Neural progenitor cell (in vitro differentiated cells): ENCODE measurements around the gene PDGFC. TPM values are rescaled to one million over a fixed set of nuclear protein-coding genes. Genes with fewer than 3 reads are reported as not detected.

ENCODE experiments used
- DNase-seq: peaks from one replicate; pipeline ENCODE4 v3.0.0-alpha.2; 2016; ENCODE audit warnings: low spot score
- H2AFZ ChIP-seq: fragments of 200-600 bp; sonication (generic); replicated peaks from 2 replicates; pipeline ENCODE4 v1.6.1; 2016; ENCODE audit warnings: antibody characterized with exemption
- H3F3A ChIP-seq: fragments of 200-600 bp; sonication (generic); 2 replicates; pipeline ENCODE4 v1.6.1; 2016; ENCODE audit warnings: antibody characterized with exemption, low read depth
- H3K27ac ChIP-seq: fragments of 200-600 bp; sonication (generic); 2 replicates; pipeline ENCODE4 v1.5.1; 2016; ENCODE audit warnings: mild to moderate bottlenecking
- H3K27me3 ChIP-seq: fragments of 200-600 bp; sonication (generic); 2 replicates; pipeline ENCODE4 v1.6.1; 2016; ENCODE audit warnings: mild to moderate bottlenecking, moderate library complexity
- H3K36me3 ChIP-seq: fragments of 200-600 bp; sonication (generic); 2 replicates; pipeline ENCODE4 v1.5.1; 2016
- H3K4me1 ChIP-seq: fragments of 200-600 bp; sonication (generic); 2 replicates; pipeline ENCODE4 v1.6.1; 2016; ENCODE audit warnings: mixed run types
- H3K4me2 ChIP-seq: fragments of 200-600 bp; sonication (generic); 2 replicates; pipeline ENCODE4 v1.6.1; 2016
- H3K4me3 ChIP-seq: fragments of 200-600 bp; sonication (generic); 2 replicates; pipeline ENCODE4 v1.5.1; 2016
- H3K79me2 ChIP-seq: fragments of 200-600 bp; sonication (generic); 2 replicates; pipeline ENCODE4 v1.6.1; 2016; ENCODE audit warnings: low read depth
- H3K9ac ChIP-seq: fragments of 200-600 bp; sonication (generic); 2 replicates; pipeline ENCODE4 v1.6.1; 2016
- H3K9me3 ChIP-seq: fragments of 200-600 bp; sonication (generic); 2 replicates; pipeline ENCODE4 v1.5.1; 2016; ENCODE audit warnings: low read depth
- H4K20me1 ChIP-seq: fragments of 200-600 bp; sonication (generic); 2 replicates; pipeline ENCODE4 v1.6.1; 2016; ENCODE audit warnings: low read depth
- H3K27ac Mint-ChIP-seq: 3 replicates; pipeline ENCODE4 v1.8.0; 2021; ENCODE audit warnings: mixed read lengths
- H3K27me3 Mint-ChIP-seq: 2 replicates; pipeline ENCODE4 v1.8.0; 2022; ENCODE audit warnings: low read depth, mild to moderate bottlenecking, inconsistent platforms, moderate library complexity, mixed read lengths; ENCODE audit not compliant: insufficient read depth
- H3K36me3 Mint-ChIP-seq: 3 replicates; pipeline ENCODE4 v1.8.0; 2021; ENCODE audit warnings: mixed read lengths
- H3K4me1 Mint-ChIP-seq: 3 replicates; pipeline ENCODE4 v1.8.0; 2021; ENCODE audit warnings: mixed read lengths
- H3K4me3 Mint-ChIP-seq: 3 replicates; pipeline ENCODE4 v1.8.0; 2021; ENCODE audit warnings: mild to moderate bottlenecking, moderate library complexity, mixed read lengths
- H3K9me3 Mint-ChIP-seq: 3 replicates; pipeline ENCODE4 v1.8.0; 2020; ENCODE audit warnings: mixed read lengths
- EZH2 ChIP-seq: fragments of 200-600 bp; sonication (generic); IDR thresholded peaks from 2 replicates; pipeline ENCODE4 v1.6.1; 2017; ENCODE audit warnings: antibody characterized with exemption, mild to moderate bottlenecking, moderate library complexity
- EZH2phosphoT487 ChIP-seq: fragments of 200-600 bp; sonication (generic); IDR thresholded peaks from 2 replicates; pipeline ENCODE4 v1.6.1; 2017; ENCODE audit warnings: antibody characterized with exemption
- total RNA-seq: library from RNA; depleted of rRNA; stranded (reverse); fragments of >200 nt; gene quantifications from 2 replicates; pipeline ENCODE4 v1.2.3, GENCODE V29; 2015; ENCODE audit warnings: low replicate concordance
- TF ChIP-seq, protein P1 (sequence below): fragments of 200-600 bp; sonication (generic); IDR thresholded peaks from 2 replicates; pipeline ENCODE4 v1.5.1; 2017; ENCODE audit warnings: antibody characterized with exemption, mild to moderate bottlenecking

The PDGFC gene
- total RNA-seq, 1 donor from 2014 or later, result 4.7 TPM

- Histone ChIP-seq H3K27me3 (no peaks in the 10 kb centered on the region), H3K79me2 (no peaks in the 10 kb centered on the region), H3K36me3 (no peaks in the 10 kb centered on the region), H3K4me3 (no peak overlapping the region), H3K27ac (no peak overlapping the region), H3K9ac (no peak overlapping the region), H4K20me1 (no peaks in the 10 kb centered on the region), H3K9me3 (no peaks in the 10 kb centered on the region), H3F3A (no peaks in the 10 kb centered on the region), H3K4me1 (peaks cover 3% of the 10 kb centered on the region), H2AFZ (no peak overlapping the region), H3K4me2 (no peak overlapping the region)
- H3K4me3 Mint-ChIP-seq, result no peak overlapping the region
- H3K9me3 Mint-ChIP-seq, result peaks cover 2% of the 10 kb centered on the region
- H3K36me3 Mint-ChIP-seq, result peaks cover 16% of the 10 kb centered on the region
- H3K27ac Mint-ChIP-seq, result no peak overlapping the region
- DNase-seq, result no peak
- H3K4me1 Mint-ChIP-seq, result peaks cover 11% of the 10 kb centered on the region
- H3K27me3 Mint-ChIP-seq, result peaks cover 2% of the 10 kb centered on the region
- TF ChIP-seq EZH2phosphoT487 (no peak), EZH2 (no peak)
- TF ChIP-seq, protein P1, sequence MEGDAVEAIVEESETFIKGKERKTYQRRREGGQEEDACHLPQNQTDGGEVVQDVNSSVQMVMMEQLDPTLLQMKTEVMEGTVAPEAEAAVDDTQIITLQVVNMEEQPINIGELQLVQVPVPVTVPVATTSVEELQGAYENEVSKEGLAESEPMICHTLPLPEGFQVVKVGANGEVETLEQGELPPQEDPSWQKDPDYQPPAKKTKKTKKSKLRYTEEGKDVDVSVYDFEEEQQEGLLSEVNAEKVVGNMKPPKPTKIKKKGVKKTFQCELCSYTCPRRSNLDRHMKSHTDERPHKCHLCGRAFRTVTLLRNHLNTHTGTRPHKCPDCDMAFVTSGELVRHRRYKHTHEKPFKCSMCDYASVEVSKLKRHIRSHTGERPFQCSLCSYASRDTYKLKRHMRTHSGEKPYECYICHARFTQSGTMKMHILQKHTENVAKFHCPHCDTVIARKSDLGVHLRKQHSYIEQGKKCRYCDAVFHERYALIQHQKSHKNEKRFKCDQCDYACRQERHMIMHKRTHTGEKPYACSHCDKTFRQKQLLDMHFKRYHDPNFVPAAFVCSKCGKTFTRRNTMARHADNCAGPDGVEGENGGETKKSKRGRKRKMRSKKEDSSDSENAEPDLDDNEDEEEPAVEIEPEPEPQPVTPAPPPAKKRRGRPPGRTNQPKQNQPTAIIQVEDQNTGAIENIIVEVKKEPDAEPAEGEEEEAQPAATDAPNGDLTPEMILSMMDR, result no peak
Observed at GRCh38 chr4:156954587-156954986, 17.0 kb downstream of the PDGFC start.

GRCh38 chr4:156953951-156954350 lies 17.6 kb downstream of the PDGFC start:
- Mint-ChIP-seq H3K36me3 (peaks cover 16% of the 10 kb centered on the region), H3K27ac (no peak overlapping the region), H3K4me1 (peaks cover 16% of the 10 kb centered on the region), H3K4me3 (no peak overlapping the region), H3K27me3 (peaks cover 2% of the 10 kb centered on the region), H3K9me3 (peaks cover 2% of the 10 kb centered on the region)
- Histone ChIP-seq H3K4me3 (no peak overlapping the region), H3K79me2 (no peaks in the 10 kb centered on the region), H3K36me3 (no peaks in the 10 kb centered on the region), H3K9me3 (no peaks in the 10 kb centered on the region), H3K4me2 (no peak overlapping the region), H3F3A (no peaks in the 10 kb centered on the region), H3K9ac (no peak overlapping the region), H2AFZ (no peak overlapping the region), H3K27me3 (no peaks in the 10 kb centered on the region), H3K27ac (no peak overlapping the region), H3K4me1 (peaks cover 3% of the 10 kb centered on the region), H4K20me1 (no peaks in the 10 kb centered on the region)
- no peak for DNase-seq
- TF ChIP-seq, protein P1, result no peak
- no peak for TF ChIP-seq EZH2phosphoT487
- TF ChIP-seq EZH2, result no peak

DNA sequence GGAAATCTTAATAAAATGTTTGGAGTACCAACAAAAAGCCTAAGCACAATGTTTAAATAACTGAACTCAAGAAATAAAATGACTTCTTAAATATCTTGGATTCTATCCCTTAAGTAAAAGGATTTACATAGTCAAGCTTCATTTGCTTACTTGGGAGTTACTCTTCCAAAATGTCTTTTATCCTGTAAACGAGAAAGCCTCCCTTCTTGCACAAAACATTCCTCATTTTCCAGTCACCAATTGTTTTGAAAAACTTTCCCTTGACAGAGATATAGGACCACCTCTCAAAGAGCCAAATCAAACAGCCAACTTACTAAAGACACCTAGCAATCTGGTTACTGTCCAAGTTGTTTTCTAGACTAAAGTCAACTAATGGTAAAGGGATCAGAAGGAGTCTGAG lies 18.6 kb downstream of the PDGFC start:
- Histone ChIP-seq H3K27ac (no peak overlapping the region), H3K4me3 (no peak overlapping the region), H3K79me2 (no peaks in the 10 kb centered on the region), H4K20me1 (no peaks in the 10 kb centered on the region), H3F3A (no peaks in the 10 kb centered on the region), H2AFZ (no peak overlapping the region), H3K36me3 (no peaks in the 10 kb centered on the region), H3K27me3 (no peaks in the 10 kb centered on the region), H3K9me3 (no peaks in the 10 kb centered on the region), H3K4me1 (peaks cover 3% of the 10 kb centered on the region), H3K9ac (no peak overlapping the region), H3K4me2 (no peak overlapping the region)
- peaks cover 19% of the 10 kb centered on the region for H3K4me1 Mint-ChIP-seq
- peaks cover 2% of the 10 kb centered on the region for H3K27me3 Mint-ChIP-seq
- DNase-seq, result no peak
- TF ChIP-seq, protein P1, result no peak
- TF ChIP-seq EZH2phosphoT487 (no peak), EZH2 (no peak)
- H3K9me3 Mint-ChIP-seq, result peaks cover 2% of the 10 kb centered on the region
- H3K4me3 Mint-ChIP-seq, result no peak overlapping the region
- H3K27ac Mint-ChIP-seq, result no peak overlapping the region
- H3K36me3 Mint-ChIP-seq, result peaks cover 16% of the 10 kb centered on the region
